Measurements from ENCODE around the gene CIRBP.

CIRBP gene

GRCh38 chr19:1256646-1257474, 12.3 kb upstream of the CIRBP start:
- TF ChIP-seq EZH2phosphoT487 (IDR thresholded peaks at IDR 0.05; ENCODE audit: borderline replicate concordance, low read length): no peak
- TF ChIP-seq, protein P1, sequence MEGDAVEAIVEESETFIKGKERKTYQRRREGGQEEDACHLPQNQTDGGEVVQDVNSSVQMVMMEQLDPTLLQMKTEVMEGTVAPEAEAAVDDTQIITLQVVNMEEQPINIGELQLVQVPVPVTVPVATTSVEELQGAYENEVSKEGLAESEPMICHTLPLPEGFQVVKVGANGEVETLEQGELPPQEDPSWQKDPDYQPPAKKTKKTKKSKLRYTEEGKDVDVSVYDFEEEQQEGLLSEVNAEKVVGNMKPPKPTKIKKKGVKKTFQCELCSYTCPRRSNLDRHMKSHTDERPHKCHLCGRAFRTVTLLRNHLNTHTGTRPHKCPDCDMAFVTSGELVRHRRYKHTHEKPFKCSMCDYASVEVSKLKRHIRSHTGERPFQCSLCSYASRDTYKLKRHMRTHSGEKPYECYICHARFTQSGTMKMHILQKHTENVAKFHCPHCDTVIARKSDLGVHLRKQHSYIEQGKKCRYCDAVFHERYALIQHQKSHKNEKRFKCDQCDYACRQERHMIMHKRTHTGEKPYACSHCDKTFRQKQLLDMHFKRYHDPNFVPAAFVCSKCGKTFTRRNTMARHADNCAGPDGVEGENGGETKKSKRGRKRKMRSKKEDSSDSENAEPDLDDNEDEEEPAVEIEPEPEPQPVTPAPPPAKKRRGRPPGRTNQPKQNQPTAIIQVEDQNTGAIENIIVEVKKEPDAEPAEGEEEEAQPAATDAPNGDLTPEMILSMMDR (IDR thresholded peaks at IDR 0.05; ENCODE audit: low read depth, low read length, poor library complexity, severe bottlenecking): no peak
- Histone ChIP-seq H4K20me1 (ENCODE audit: control insufficient read depth, insufficient read depth, low read depth, low read length) (peaks cover 11% of the 10 kb centered on the region; the same call in 1 of the 2 replicates), H3K9me2 (replicated peaks; ENCODE audit: control insufficient read depth, low read length) (no peaks in the 10 kb centered on the region), H3K9me3 (ENCODE audit: control insufficient read depth, insufficient read depth, low read length) (no peaks in the 10 kb centered on the region), H3K4me1 (ENCODE audit: control insufficient read depth, low read length) (peaks cover 85% of the 10 kb centered on the region), H3F3A (ENCODE audit: control insufficient read depth, insufficient read depth) (peaks cover 40% of the 10 kb centered on the region), H3K4me3 (ENCODE audit: low read length) (no peak overlapping the region), H3K4me2 (ENCODE audit: low read length) (peak overlapping the region; percentile 98), H3K27me3 (ENCODE audit: control insufficient read depth, low read length) (no peaks in the 10 kb centered on the region), H3K79me2 (ENCODE audit: control insufficient read depth, low read length) (peaks cover 61% of the 10 kb centered on the region), H3K36me3 (ENCODE audit: control insufficient read depth, low read length) (peaks cover 72% of the 10 kb centered on the region), H3K27ac (ENCODE audit: low read depth, low read length) (peak overlapping the region; percentile 85)

GRCh38 chr19:1257475-1258162, 11.5 kb upstream of the CIRBP start:
- peak overlapping the region; percentile 48 for H3K4me3 ChIP-seq (ENCODE audit: low read length)
- H3K4me2 ChIP-seq (ENCODE audit: low read length): peak overlapping the region; percentile 98
- no peaks in the 10 kb centered on the region for H3K9me2 ChIP-seq (replicated peaks; ENCODE audit: control insufficient read depth, low read length)
- peak overlapping the region; percentile 85 for H3K27ac ChIP-seq (ENCODE audit: low read depth, low read length)
- no peaks in the 10 kb centered on the region for H3K9me3 ChIP-seq (ENCODE audit: control insufficient read depth, insufficient read depth, low read length)
- peaks cover 61% of the 10 kb centered on the region for H3K79me2 ChIP-seq (ENCODE audit: control insufficient read depth, low read length)
- peaks cover 69% of the 10 kb centered on the region for H3K36me3 ChIP-seq (ENCODE audit: control insufficient read depth, low read length)
- H3F3A ChIP-seq (ENCODE audit: control insufficient read depth, insufficient read depth): peaks cover 43% of the 10 kb centered on the region
- H3K27me3 ChIP-seq (ENCODE audit: control insufficient read depth, low read length): no peaks in the 10 kb centered on the region
- peaks cover 85% of the 10 kb centered on the region for H3K4me1 ChIP-seq (ENCODE audit: control insufficient read depth, low read length)
- TF ChIP-seq, protein P1 (IDR thresholded peaks at IDR 0.05; ENCODE audit: low read depth, low read length, poor library complexity, severe bottlenecking): no peak
- TF ChIP-seq EZH2phosphoT487 (IDR thresholded peaks at IDR 0.05; ENCODE audit: borderline replicate concordance, low read length): no peak
- H4K20me1 ChIP-seq (ENCODE audit: control insufficient read depth, insufficient read depth, low read depth, low read length): peaks cover 11% of the 10 kb centered on the region; the same call in 1 of the 2 replicates

GRCh38 chr19:1258163-1258492, 11.0 kb upstream of the CIRBP start:
- Histone ChIP-seq H3K9me3 (ENCODE audit: control insufficient read depth, insufficient read depth, low read length) (no peaks in the 10 kb centered on the region), H3K4me1 (ENCODE audit: control insufficient read depth, low read length) (peaks cover 85% of the 10 kb centered on the region), H3K79me2 (ENCODE audit: control insufficient read depth, low read length) (peaks cover 58% of the 10 kb centered on the region), H3K36me3 (ENCODE audit: control insufficient read depth, low read length) (peaks cover 64% of the 10 kb centered on the region), H3K27me3 (ENCODE audit: control insufficient read depth, low read length) (no peaks in the 10 kb centered on the region), H3F3A (ENCODE audit: control insufficient read depth, insufficient read depth) (peaks cover 48% of the 10 kb centered on the region), H3K27ac (ENCODE audit: low read depth, low read length) (peak overlapping the region; percentile 85), H3K9me2 (replicated peaks; ENCODE audit: control insufficient read depth, low read length) (no peaks in the 10 kb centered on the region), H4K20me1 (ENCODE audit: control insufficient read depth, insufficient read depth, low read depth, low read length) (peaks cover 11% of the 10 kb centered on the region; the same call in 1 of the 2 replicates), H3K4me3 (ENCODE audit: low read length) (peak overlapping the region; percentile 48), H3K4me2 (ENCODE audit: low read length) (peak overlapping the region; percentile 98)
- TF ChIP-seq EZH2phosphoT487 (IDR thresholded peaks at IDR 0.05; ENCODE audit: borderline replicate concordance, low read length): no peak
- TF ChIP-seq, protein P1 (IDR thresholded peaks at IDR 0.05; ENCODE audit: low read depth, low read length, poor library complexity, severe bottlenecking): no peak

All from DOHH2 (cell line).